Ovary (tissue), 9 donors: ENCODE data around the gene TTLL11. TPM values are rescaled to one million over a fixed set of nuclear protein-coding genes. Genes with fewer than 3 reads are reported as not detected.

ENCODE experiments used
- DNase-seq, 5 donors: peaks; one replicate each; pipeline ENCODE4 v3.0.0-alpha.2; 2019 to 2020
- H3K27ac ChIP-seq, 2 donors: fragments of 200-600 bp; one replicate each; pipeline versions ENCODE4 v1.5.1 to v1.8.0; 2019 to 2022
- H3K27me3 ChIP-seq: fragments of 200-600 bp; one replicate; pipeline ENCODE4 v1.8.0; 2022
- H3K36me3 ChIP-seq: fragments of 200-600 bp; sonication (generic); one replicate; pipeline ENCODE4 v1.5.1; 2019
- H3K4me1 ChIP-seq: one replicate; pipeline ENCODE4 v1.8.1; 2013; ENCODE audit warnings: mild to moderate bottlenecking, moderate library complexity; ENCODE audit not compliant: insufficient read depth
- H3K4me3 ChIP-seq: fragments of 200-600 bp; sonication (generic); one replicate; pipeline ENCODE4 v1.5.1; 2017
- H3K9me3 ChIP-seq, 2 donors: fragments of 200-600 bp in 1 of 2; sonication (generic) in 1 of 2; one replicate each; pipeline versions ENCODE4 v1.5.1 to v1.8.1; 2013 to 2019; ENCODE audit warnings: mild to moderate bottlenecking in 1 of 2, moderate library complexity in 1 of 2
- CTCF ChIP-seq, 3 donors: fragments of 450-650 bp in 2 of 3; fragments of 200-600 bp in 1 of 3; IDR thresholded peaks; one replicate each; pipeline versions ENCODE4 v1.5.1 to v1.8.0; 2016 to 2022; ENCODE audit warnings: antibody characterized with exemption in 3 of 3, mild to moderate bottlenecking in 1 of 3
- EP300 ChIP-seq: sonication (generic); formaldehyde crosslinking; IDR thresholded peaks from one replicate; pipeline ENCODE4 v1.6.1; 2017; ENCODE audit warnings: antibody characterized with exemption
- POLR2A ChIP-seq: fragments of 450-650 bp; IDR thresholded peaks from one replicate; pipeline ENCODE4 v1.6.1; 2017; ENCODE audit warnings: antibody characterized with exemption, mild to moderate bottlenecking, moderate library complexity
- WGBS, 3 donors: extraction: QIAGEN DNeasy Blood & Tissue Kit in 1 of 3; methylation state at CpG; one replicate each; pipeline versions ENCODE4 v1.1.5 to v1.1.7; 2013 to 2017; 5-methylcytosine and 5-hydroxymethylcytosine counted together
- intact Hi-C, 4 donors: fragments of 100-400 bp; cut with DNase I; formaldehyde crosslinking; loops; one replicate each; pipeline versions ENCODE4 v1.11.0 to v1.15.1; 2022 to 2023
- polyA plus RNA-seq, 2 donors: library from polyadenylated mRNA; stranded (reverse); fragments of 200-250 nt in 1 of 2; fragments of 350-450 nt in 1 of 2; fragmentation: Illumina TruSeq in 1 of 2; extraction: RNeasy Lipid Tissue Mini Kit (QIAGEN cat#74804) in 1 of 2; gene quantifications; one replicate each; pipeline ENCODE4 v1.2.3, GENCODE V29; 2013 to 2014
- total RNA-seq, 7 donors: library from RNA; depleted of rRNA in 2 of 7; stranded (reverse); fragments of >200 nt in 2 of 7; fragmentation: NEBNext Ultra II Directional in 3 of 7; extraction: Animal tissue kit (Norgen Biotek cat#: 25700) in 3 of 7; gene quantifications; one replicate each; pipeline versions ENCODE4 v1.1.0 to v1.2.4, GENCODE V29; 2016 to 2023
- donor health status: DM: no; HTN: no; CAD: no; lungs with moderate emphysema.
- donor health status: DM: no; HTN: no; CAD: no.
- donor health status: Bipolar disorder and iron deficiency.
- donor health status: DM: yes; HTN: yes; CAD: no.
- donor health status: DM: no; HTN: no; CAD: no.
- donor health status: DM: yes; HTN: yes; CAD: no.

TTLL11 gene
- total and polyA plus RNA-seq, 9 donors: 6.1 to 13.5 (median 9.2) TPM

DNA sequence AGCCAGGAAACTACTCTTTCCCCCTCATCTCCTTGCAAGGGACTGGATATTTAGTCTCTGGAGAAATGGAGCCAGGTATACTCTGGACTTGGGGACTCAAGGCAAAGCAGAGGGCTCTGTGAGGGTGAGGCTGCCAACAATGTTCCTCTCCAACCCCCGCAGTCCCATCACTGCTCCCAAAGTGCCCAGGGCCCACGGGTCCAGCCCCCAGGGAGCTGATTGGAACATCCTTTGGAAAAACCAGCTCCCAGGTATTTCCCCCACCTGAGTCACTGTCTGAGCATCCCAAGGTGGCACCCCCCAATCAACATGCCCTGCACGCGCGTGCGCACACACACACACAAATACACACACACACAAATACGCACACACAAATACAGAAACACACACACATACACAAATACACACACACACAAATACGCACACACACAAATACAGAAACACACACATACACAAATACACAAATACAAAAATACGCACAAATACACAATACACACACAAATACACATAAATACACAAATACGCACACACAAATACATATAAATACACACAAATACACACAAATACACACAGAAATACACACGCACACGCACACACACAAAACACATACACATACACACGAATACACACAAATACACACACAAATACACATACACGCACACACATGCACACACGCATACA, 304.3 kb downstream of the TTLL11 start:
- H3K36me3 ChIP-seq: no peaks in the 10 kb centered on the region
- no peaks in the 10 kb centered on the region for H3K4me1 ChIP-seq
- 82 to 93% (median 90%) methylated on average over 15 of the region's 15 CpGs for WGBS, 3 donors
- intact Hi-C loops: no loop called here
- H3K27me3 ChIP-seq: no peaks in the 10 kb centered on the region
- H3K4me3 ChIP-seq: no peak overlapping the region
- no peak for TF ChIP-seq EP300
- TF ChIP-seq POLR2A: no peak
- TF ChIP-seq CTCF (IDR thresholded peaks at IDR 0.05): no peak
- no peak overlapping the region for H3K27ac ChIP-seq
- H3K9me3 ChIP-seq: no peaks in the 10 kb centered on the region
- DNase-seq: no peak

DNA sequence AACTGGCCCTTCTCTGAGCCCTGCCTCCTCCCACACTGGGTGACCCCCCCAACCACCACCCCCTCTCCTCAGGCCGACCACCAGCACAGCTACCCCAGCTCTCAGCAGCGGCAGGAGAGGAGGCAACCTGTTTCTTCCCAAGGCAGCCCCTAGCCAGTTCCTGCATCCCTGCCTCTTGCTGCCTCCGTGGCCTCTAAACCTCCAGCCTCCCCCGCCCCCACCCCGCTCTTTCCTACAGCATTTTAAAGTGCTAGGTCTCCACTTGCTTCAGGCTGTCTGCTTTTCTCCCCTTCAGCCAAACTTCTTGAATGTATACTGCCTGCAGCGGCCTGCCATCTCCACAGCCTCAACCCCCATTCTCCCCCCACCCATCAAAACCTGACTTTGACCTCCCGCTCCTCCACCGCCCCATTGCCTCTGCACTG, 306.1 kb downstream of the TTLL11 start:
- intact Hi-C loops: no loop called here
- 74 to 81% (median 74%) methylated on average over 8 of the region's 8 CpGs for WGBS, 3 donors

DNA sequence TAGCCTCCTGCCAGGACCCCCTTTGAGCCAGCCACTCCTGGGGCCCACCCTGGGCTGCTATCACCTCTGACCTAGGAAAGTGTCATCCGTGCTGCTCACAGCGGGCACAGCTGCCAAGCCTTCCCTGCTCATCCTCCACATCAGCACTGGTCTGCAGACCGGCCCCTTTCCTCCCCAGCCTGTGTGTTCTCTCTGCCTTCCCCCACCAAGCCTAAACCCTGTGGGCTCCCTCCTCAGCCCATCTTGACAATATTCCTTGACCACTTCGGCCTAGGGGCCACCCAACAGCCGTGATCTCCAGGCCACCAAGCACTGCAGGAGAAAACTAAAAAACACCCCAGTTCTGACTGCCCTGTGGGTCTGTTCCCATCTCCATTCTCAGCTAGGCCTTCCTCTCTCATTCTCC, 306.6 kb downstream of the TTLL11 start:
- Histone ChIP-seq H3K27me3 (no peaks in the 10 kb centered on the region), H3K4me1 (no peaks in the 10 kb centered on the region), H3K27ac (no peak overlapping the region), H3K9me3 (no peaks in the 10 kb centered on the region), H3K4me3 (no peak overlapping the region), H3K36me3 (no peaks in the 10 kb centered on the region)
- TF ChIP-seq CTCF (IDR thresholded peaks at IDR 0.05): no peak
- TF ChIP-seq EP300: no peak
- WGBS, 3 donors: 81 to 88% (median 82%) methylated on average over 5 of the region's 5 CpGs
- DNase-seq: peak in 1 of 5 donors; percentile 30
- intact Hi-C loops: no loop called here

More for the DNA sequence above, 306.1 kb downstream of the TTLL11 start:
- H3K27ac ChIP-seq: no peak overlapping the region
- no peaks in the 10 kb centered on the region for H3K9me3 ChIP-seq
- no peaks in the 10 kb centered on the region for H3K36me3 ChIP-seq
- no peak for DNase-seq
- H3K4me1 ChIP-seq: no peaks in the 10 kb centered on the region
- H3K4me3 ChIP-seq: no peak overlapping the region
- TF ChIP-seq EP300: no peak
- no peak for TF ChIP-seq CTCF (IDR thresholded peaks at IDR 0.05)
- no peak for TF ChIP-seq POLR2A
- no peaks in the 10 kb centered on the region for H3K27me3 ChIP-seq

- Histone ChIP-seq H3K4me3 (no peak overlapping the region), H3K9me3 (no peaks in the 10 kb centered on the region), H3K4me1 (no peaks in the 10 kb centered on the region), H3K36me3 (no peaks in the 10 kb centered on the region), H3K27ac (no peak overlapping the region), H3K27me3 (no peaks in the 10 kb centered on the region)
- 82 to 94% (median 90%) methylated on average over 11 of the region's 11 CpGs for WGBS, 3 donors
- peak in 1 of 5 donors; percentile 17 for DNase-seq
- intact Hi-C loops: no loop called here
- TF ChIP-seq CTCF (IDR thresholded peaks at IDR 0.05): no peak
- no peak for TF ChIP-seq EP300
- no peak for TF ChIP-seq POLR2A
These were observed 307.2 kb downstream of the TTLL11 start for GRCh38 chr9:121785673-121786542.
